ENCODE data around the gene DNAH12. TPM values are rescaled to one million over a fixed set of nuclear protein-coding genes. Genes with fewer than 3 reads are reported as not detected.

The DNAH12 gene
- total and polyA plus RNA-seq, 2 of the 13 experiments (the other 11 are each of a cell fraction or from before 2014, with no cell fraction given): 0.11 TPM

DNA sequence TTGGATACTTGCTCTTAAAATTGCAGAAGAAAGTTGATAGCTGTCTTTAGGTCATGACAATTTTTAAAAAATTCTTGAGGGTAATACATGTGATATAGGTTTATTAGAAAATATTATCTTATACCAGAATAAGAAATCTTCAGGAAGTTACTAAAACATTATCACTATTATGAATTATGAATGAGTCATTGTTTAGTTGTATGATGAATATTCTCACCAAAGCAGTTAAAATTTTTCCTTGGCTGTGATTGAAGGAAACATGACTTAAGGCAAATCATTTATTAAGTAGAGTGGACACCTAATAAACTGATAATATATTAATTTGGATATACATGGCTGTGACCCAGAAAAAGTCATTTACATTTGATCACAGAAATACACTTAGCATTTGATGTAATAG lies 286.5 kb downstream of the DNAH12 start (continued):
- no peak for TF ChIP-seq CREB3 (CRISPR knock-in tag; IDR thresholded peaks at IDR 0.05)
- TF ChIP-seq SMARCE1 (IDR thresholded peaks at IDR 0.05; ENCODE audit: borderline replicate concordance): no peak

- Histone ChIP-seq H3K36me3 (replicated peaks in 1 of 2; ENCODE audit: control insufficient read depth in 1 of 2, insufficient read depth in 2 of 2, low read length in 2 of 2) (peaks cover 6 to 34% of the 10 kb centered on the region in 2 experiments; a peak in 3 of 5 replicates), H3K27ac (ENCODE audit: extremely low read length, insufficient read depth, low read length) (no peak overlapping the region), H3K4me2 (ENCODE audit: low read depth, low read length) (no peak overlapping the region), H3K4me1 (ENCODE audit: insufficient read depth, low read length) (no peaks in the 10 kb centered on the region), H3K9ac (ENCODE audit: insufficient read depth, low read depth, low read length) (no peak overlapping the region), H2AFZ (ENCODE audit: low read length) (no peak overlapping the region), H3K27me3 (ENCODE audit: control insufficient read depth in 1 of 2, insufficient read depth in 2 of 2, low read length in 2 of 2) (no peaks in the 10 kb centered on the region; a peak in 1 of 5 replicates), H3K4me3 (replicated peaks in 1 of 3; ENCODE audit: insufficient read depth in 1 of 3, low read depth in 2 of 3, low read length in 3 of 3) (no peak overlapping the region), H3K79me2 (ENCODE audit: insufficient read depth, low read length) (no peaks in the 10 kb centered on the region), H4K20me1 (ENCODE audit: insufficient read depth, low read length) (no peaks in the 10 kb centered on the region), H3K9me3 (ENCODE audit: low read length) (no peaks in the 10 kb centered on the region)
- 97% methylated on average over 3 of the region's 3 CpGs for WGBS (ENCODE audit: low lambda C conversion rate)
- FAIRE-seq: no peak
- ChIA-PET CTCF (ENCODE audit: low intra/inter-chr PET ratio, low total read pairs) (no interaction called here), POLR2A (no interaction called here)
- TF ChIP-seq GTF3A (CRISPR knock-in tag; conservative IDR thresholded peaks at IDR 0.05): no peak
- no TSS peak for BruUV-seq (replicated peaks)
- DNase-seq (ENCODE audit: low spot score): no peak
- intact Hi-C loops (cut with micrococcal nuclease; ENCODE audit: unreplicated experiment): no loop called here
- in situ Hi-C loops (cut with HindIII; ENCODE audit: extremely low pct_ligation_motif_present, low pct_unique_long_range_greater_than_20kb): no loop called here
- no peak for ATAC-seq
Observed at GRCh38 chr3:57256844-57257243, 287.3 kb downstream of the DNAH12 start.

DNA sequence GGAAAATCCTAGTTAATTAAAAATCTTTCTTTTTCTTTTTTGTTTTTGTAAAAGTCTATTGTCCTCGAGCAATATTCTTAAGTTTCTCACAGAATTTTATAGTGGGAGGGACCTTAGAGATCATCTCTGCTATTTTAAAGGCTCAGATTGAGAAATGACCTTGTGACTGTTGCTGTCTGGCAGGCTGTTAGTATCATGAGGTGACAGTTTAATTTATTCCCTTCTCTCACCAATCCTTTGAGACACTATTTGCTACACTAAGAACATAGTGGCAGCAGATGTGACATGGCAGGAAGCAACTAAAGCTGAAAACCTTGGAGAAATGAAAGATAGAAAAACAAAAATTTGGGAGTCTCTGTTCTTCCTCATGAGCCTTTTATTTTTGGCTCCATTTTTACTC lies 291.7 kb downstream of the DNAH12 start:
- intact Hi-C loops (cut with micrococcal nuclease; ENCODE audit: unreplicated experiment) (no loop called here), in situ Hi-C loops (cut with HindIII; ENCODE audit: extremely low pct_ligation_motif_present, low pct_unique_long_range_greater_than_20kb) (no loop called here)
- WGBS (ENCODE audit: low lambda C conversion rate): 95% methylated on average over 1 of the region's 1 CpG
- no peak for TF ChIP-seq ZNF343 (CRISPR knock-in tag; IDR thresholded peaks at IDR 0.05)
- no peak for TF ChIP-seq ETV6 (CRISPR knock-in tag; conservative IDR thresholded peaks at IDR 0.05)
- no peak for TF ChIP-seq ZBTB21 (CRISPR knock-in tag; IDR thresholded peaks at IDR 0.05)
- TF ChIP-seq HDAC6 (IDR thresholded peaks at IDR 0.05; ENCODE audit: low read depth, low read length): no peak
- TF ChIP-seq, protein P1, sequence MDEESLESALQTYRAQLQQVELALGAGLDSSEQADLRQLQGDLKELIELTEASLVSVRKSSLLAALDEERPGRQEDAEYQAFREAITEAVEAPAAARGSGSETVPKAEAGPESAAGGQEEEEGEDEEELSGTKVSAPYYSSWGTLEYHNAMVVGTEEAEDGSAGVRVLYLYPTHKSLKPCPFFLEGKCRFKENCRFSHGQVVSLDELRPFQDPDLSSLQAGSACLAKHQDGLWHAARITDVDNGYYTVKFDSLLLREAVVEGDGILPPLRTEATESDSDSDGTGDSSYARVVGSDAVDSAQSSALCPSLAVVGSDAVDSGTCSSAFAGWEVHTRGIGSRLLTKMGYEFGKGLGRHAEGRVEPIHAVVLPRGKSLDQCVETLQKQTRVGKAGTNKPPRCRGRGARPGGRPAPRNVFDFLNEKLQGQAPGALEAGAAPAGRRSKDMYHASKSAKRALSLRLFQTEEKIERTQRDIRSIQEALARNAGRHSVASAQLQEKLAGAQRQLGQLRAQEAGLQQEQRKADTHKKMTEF (CRISPR knock-in tag; IDR thresholded peaks at IDR 0.05): no peak
- no peak for TF ChIP-seq NFIC (IDR thresholded peaks at IDR 0.05; ENCODE audit: low read length)
- no peak for TF ChIP-seq JUNB (CRISPR knock-in tag; IDR thresholded peaks at IDR 0.05; ENCODE audit: borderline replicate concordance)
- no peak for TF ChIP-seq NR2C2 (CRISPR knock-in tag; IDR thresholded peaks at IDR 0.05; ENCODE audit: borderline replicate concordance)
- TF ChIP-seq ZNF644 (CRISPR knock-in tag; IDR thresholded peaks at IDR 0.05; ENCODE audit: low read depth): no peak
- TF ChIP-seq ZNF513 (CRISPR knock-in tag; conservative IDR thresholded peaks at IDR 0.05): no peak
- no peak for TF ChIP-seq ZNF850 (CRISPR knock-in tag; conservative IDR thresholded peaks at IDR 0.05)
- no peak for TF ChIP-seq PAX8 (CRISPR knock-in tag; IDR thresholded peaks at IDR 0.05; ENCODE audit: borderline replicate concordance)

More for the DNA sequence above, 291.7 kb downstream of the DNAH12 start:
- DNase-seq (ENCODE audit: low spot score): no peak
- Histone ChIP-seq H3K79me2 (ENCODE audit: insufficient read depth, low read length) (no peaks in the 10 kb centered on the region), H3K4me3 (replicated peaks in 1 of 3; ENCODE audit: insufficient read depth in 1 of 3, low read depth in 2 of 3, low read length in 3 of 3) (no peak overlapping the region), H3K9ac (ENCODE audit: insufficient read depth, low read depth, low read length) (no peak overlapping the region), H3K27me3 (ENCODE audit: control insufficient read depth in 1 of 2, insufficient read depth in 2 of 2, low read length in 2 of 2) (no peaks in the 10 kb centered on the region; a peak in 1 of 5 replicates), H3K36me3 (replicated peaks in 1 of 2; ENCODE audit: control insufficient read depth in 1 of 2, insufficient read depth in 2 of 2, low read length in 2 of 2) (peaks cover 5 to 36% of the 10 kb centered on the region in 2 experiments; a peak in 4 of 5 replicates), H3K4me2 (ENCODE audit: low read depth, low read length) (no peak overlapping the region), H2AFZ (ENCODE audit: low read length) (no peak overlapping the region), H3K9me3 (ENCODE audit: low read length) (no peaks in the 10 kb centered on the region), H4K20me1 (ENCODE audit: insufficient read depth, low read length) (no peaks in the 10 kb centered on the region), H3K4me1 (ENCODE audit: insufficient read depth, low read length) (no peaks in the 10 kb centered on the region), H3K27ac (ENCODE audit: extremely low read length, insufficient read depth, low read length) (no peak overlapping the region)
- BruUV-seq (replicated peaks): no TSS peak
- no peak for ATAC-seq
- no peak for FAIRE-seq
- CTCF ChIA-PET (ENCODE audit: low intra/inter-chr PET ratio, low total read pairs): no interaction called here
- POLR2A ChIA-PET: no interaction called here

Data from HepG2 (cell line).